Measurements from ENCODE around the gene ZBTB47. TPM values are rescaled to one million over a fixed set of nuclear protein-coding genes. Genes with fewer than 3 reads are reported as not detected.
A peak's percentile ranks its signal among the peaks of the same experiment; 100 is the strongest.

Gene ZBTB47
- polyA plus RNA-seq, 1 experiment, result 7.8 TPM

DNA sequence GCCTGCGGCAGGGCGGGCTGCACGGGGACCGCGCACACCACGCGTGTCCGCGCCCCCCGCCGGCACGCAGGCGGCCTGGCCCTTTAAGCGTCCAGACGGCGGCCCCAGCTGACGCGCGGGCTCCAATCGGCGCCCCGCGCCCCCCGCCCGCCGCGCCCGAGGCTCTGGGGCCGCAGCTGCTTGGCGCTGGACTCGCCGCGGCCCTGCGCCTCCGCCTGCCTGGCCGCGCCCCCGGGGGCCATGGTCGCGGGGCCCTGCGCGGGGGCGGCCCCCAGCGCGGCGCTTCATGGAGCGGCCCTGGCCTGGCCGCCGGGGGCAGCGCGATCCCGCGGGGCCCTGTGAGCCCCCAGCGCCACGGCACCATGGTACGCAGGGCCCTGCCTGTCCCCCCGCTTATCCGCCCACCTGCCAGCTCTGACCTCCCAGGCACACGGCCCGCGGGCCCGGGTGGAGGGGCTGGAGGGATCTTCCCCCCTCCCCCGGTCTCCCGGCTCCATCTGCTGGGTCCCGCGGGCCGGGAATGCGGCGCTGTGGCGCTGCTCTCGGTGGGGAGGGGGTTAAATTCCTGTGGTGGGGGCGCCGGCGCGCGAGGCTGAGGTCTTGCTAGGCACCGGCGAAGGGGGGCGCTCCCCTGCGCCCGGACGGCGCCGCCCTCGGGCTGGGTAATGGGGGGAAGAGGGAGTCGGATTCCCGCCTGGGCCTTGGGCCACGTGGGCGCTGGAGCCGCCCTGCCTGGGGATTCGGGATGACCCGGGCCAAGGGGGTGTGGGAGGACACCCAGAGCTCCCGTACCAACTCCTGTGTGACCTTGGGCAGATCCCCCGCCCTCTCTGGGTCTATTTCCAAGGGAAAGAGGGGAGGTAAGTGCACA is 1.1 kb downstream of the ZBTB47 start:
- DNase-seq (ENCODE audit: low read depth, low spot score), result no peak
- Histone ChIP-seq H3K4me3 (ENCODE audit: low read depth, low read length) (peak overlapping the region; percentile 64), H3K27ac (ENCODE audit: low read depth, low read length) (peak overlapping the region; percentile 21), H3K27me3 (ENCODE audit: control insufficient read depth, insufficient read depth, low read length) (no peaks in the 10 kb centered on the region), H3K9me3 (ENCODE audit: control insufficient read depth, insufficient read depth, low read length) (no peaks in the 10 kb centered on the region; the same call in 1 of the 2 replicates)
- ChIA-PET CTCF (interaction anchor here (1.4 kb wide), 1 partner anchor 92 kb away, joined by 4 read pairs; no protein-coding TSS in a partner anchor), POLR2A (interaction anchor here (0.6 to 1.2 kb wide), 4 partner anchors 11 to 29 kb away, joined by 3 to 6 read pairs (median 4); no protein-coding TSS in a partner anchor)
- TF ChIP-seq, protein P1, sequence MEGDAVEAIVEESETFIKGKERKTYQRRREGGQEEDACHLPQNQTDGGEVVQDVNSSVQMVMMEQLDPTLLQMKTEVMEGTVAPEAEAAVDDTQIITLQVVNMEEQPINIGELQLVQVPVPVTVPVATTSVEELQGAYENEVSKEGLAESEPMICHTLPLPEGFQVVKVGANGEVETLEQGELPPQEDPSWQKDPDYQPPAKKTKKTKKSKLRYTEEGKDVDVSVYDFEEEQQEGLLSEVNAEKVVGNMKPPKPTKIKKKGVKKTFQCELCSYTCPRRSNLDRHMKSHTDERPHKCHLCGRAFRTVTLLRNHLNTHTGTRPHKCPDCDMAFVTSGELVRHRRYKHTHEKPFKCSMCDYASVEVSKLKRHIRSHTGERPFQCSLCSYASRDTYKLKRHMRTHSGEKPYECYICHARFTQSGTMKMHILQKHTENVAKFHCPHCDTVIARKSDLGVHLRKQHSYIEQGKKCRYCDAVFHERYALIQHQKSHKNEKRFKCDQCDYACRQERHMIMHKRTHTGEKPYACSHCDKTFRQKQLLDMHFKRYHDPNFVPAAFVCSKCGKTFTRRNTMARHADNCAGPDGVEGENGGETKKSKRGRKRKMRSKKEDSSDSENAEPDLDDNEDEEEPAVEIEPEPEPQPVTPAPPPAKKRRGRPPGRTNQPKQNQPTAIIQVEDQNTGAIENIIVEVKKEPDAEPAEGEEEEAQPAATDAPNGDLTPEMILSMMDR (IDR thresholded peaks at IDR 0.05; ENCODE audit: low read depth, low read length), result no peak

DNA sequence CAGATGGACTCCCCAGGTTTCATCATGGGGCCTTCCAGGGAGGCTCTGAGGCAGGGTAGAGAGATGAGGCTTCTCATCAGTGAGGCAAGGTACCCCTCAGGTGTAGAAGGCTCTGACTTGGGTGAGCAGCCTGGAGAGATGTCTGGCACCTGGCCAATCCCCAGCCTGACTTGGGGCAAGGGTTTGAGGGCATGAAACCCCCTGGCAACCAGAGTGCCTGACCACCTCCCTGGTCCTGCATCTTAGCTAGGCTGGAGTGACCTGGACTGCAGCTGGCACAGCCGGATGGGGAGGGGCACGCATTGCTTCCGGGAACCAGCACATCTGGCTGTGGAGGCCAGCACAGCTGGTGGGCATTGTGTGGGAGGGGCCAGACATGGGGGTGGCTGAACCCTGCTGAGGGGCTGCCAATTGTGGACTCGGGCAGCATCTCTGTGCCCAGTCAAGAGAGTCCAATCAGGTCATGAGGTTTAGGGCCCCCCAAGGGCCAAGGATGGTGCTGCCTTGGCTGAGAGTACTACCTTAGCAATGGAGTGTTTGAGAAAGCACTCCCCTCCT is 1.9 kb downstream of the ZBTB47 start:
- no peaks in the 10 kb centered on the region for H3K27me3 ChIP-seq (ENCODE audit: control insufficient read depth, insufficient read depth, low read length)
- H3K9me3 ChIP-seq (ENCODE audit: control insufficient read depth, insufficient read depth, low read length), result no peaks in the 10 kb centered on the region; the same call in 1 of the 2 replicates
- TF ChIP-seq, protein P1 (IDR thresholded peaks at IDR 0.05; ENCODE audit: low read depth, low read length), result no peak
- ChIA-PET POLR2A (interaction anchor here (1.0 kb wide), 1 partner anchor 28 kb away, joined by 3 read pairs; no protein-coding TSS in a partner anchor), CTCF (interaction anchor here (1.4 kb wide), 1 partner anchor 91 kb away, joined by 4 read pairs; no protein-coding TSS in a partner anchor)
- H3K27ac ChIP-seq (ENCODE audit: low read depth, low read length), result peak overlapping the region; percentile 21
- peak overlapping the region; percentile 64 for H3K4me3 ChIP-seq (ENCODE audit: low read depth, low read length)
- no peak for DNase-seq (ENCODE audit: low read depth, low spot score)

DNA sequence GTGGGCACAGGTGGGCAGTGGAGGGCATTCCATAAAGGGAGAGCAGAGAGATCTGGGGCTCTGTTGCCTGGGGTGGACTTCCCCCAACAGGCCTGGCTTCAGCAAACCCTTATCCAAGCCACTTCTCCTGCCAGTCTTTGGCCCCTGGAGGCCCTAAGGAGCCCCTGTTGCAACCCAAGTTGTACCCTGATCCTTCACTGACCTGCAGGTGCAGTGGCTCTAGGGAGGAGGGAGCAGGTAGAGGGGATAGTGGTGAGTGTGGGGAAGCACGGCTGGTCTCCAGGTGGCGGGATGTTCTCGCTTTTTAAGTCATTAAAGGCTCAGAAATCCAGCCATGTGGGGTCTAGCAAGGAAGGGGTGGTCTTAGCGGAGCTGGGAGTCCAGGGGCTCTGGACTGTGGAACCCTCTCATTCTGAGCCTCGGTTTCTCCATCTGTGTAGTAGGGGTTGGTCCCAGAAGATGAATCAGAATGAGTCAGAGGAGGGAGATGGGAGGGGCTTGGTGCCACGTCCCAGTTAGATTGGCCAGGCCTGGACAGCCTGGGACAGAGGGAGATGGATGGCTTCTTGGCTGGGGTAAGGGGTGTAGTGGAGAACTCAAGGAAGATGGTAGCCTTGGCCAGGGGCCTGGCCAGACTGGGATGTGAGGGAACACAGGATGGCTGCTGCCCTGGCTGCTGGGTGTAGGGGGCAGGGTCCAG is 2.6 kb downstream of the ZBTB47 start:
- no peaks in the 10 kb centered on the region for H3K27me3 ChIP-seq (ENCODE audit: control insufficient read depth, insufficient read depth, low read length)
- POLR2A ChIA-PET, result no interaction called here
- no peak for DNase-seq (ENCODE audit: low read depth, low spot score)
- peak overlapping the region; percentile 11 for H3K27ac ChIP-seq (ENCODE audit: low read depth, low read length)
- no peaks in the 10 kb centered on the region; the same call in 1 of the 2 replicates for H3K9me3 ChIP-seq (ENCODE audit: control insufficient read depth, insufficient read depth, low read length)
- CTCF ChIA-PET, result no interaction called here
- TF ChIP-seq, protein P1 (IDR thresholded peaks at IDR 0.05; ENCODE audit: low read depth, low read length), result no peak
- H3K4me3 ChIP-seq (ENCODE audit: low read depth, low read length), result peak overlapping the region; percentile 64; the same call in 1 of the 2 replicates

DNA sequence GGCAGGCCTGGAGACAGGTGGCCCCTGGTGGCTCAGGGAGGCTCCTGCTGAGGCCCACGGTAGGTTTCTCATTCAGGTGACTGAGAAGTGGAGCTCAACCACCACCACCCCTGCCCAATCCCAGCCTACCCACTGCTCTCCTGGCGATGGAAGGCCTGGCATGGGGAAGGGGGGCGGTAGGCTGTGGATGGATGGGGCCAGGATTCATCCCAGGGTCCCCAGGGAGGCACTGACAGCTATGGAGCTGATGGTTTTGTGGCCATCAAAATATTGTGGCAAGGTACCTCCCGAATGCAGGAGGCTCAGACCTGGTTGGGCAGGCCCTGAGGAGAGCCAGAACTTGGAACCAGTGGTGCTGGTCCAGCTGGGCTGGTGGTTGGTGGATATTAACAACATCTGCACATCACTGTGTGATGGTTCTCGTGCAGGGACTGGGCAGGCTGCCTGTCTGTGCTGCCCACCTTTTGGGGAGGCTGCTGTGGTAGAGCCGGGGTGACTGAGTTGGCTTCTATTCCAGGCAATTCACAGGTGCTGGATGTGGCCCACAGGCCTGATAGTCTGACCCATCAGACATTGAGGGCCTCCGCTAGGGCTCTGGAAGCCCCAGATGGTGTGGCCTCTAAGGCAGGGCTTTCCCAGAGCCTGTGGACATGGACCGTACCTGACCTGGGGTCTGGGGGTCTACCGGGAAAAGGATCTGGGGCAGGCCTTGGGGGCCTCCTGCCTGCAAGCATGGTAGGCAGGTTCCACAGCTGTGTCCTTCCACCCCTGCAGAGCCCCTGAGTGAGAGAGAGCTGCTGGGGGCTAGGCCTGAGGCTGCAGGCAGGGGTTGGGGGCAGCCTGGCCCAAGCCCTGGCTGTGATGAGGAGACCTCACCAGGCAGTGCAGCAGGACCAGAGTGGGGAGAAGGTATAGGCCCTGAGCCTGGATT is 3.4 kb downstream of the ZBTB47 start:
- H3K9me3 ChIP-seq (ENCODE audit: control insufficient read depth, insufficient read depth, low read length), result no peaks in the 10 kb centered on the region; the same call in 1 of the 2 replicates
- ChIA-PET POLR2A (no interaction called here), CTCF (no interaction called here)
- TF ChIP-seq, protein P1 (IDR thresholded peaks at IDR 0.05; ENCODE audit: low read depth, low read length), result no peak
- no peak overlapping the region for H3K27ac ChIP-seq (ENCODE audit: low read depth, low read length)
- no peak overlapping the region for H3K4me3 ChIP-seq (ENCODE audit: low read depth, low read length)
- H3K27me3 ChIP-seq (ENCODE audit: control insufficient read depth, insufficient read depth, low read length), result no peaks in the 10 kb centered on the region
- DNase-seq (ENCODE audit: low read depth, low spot score), result no peak
